ENCODE results near the gene NMNAT2.

DNA sequence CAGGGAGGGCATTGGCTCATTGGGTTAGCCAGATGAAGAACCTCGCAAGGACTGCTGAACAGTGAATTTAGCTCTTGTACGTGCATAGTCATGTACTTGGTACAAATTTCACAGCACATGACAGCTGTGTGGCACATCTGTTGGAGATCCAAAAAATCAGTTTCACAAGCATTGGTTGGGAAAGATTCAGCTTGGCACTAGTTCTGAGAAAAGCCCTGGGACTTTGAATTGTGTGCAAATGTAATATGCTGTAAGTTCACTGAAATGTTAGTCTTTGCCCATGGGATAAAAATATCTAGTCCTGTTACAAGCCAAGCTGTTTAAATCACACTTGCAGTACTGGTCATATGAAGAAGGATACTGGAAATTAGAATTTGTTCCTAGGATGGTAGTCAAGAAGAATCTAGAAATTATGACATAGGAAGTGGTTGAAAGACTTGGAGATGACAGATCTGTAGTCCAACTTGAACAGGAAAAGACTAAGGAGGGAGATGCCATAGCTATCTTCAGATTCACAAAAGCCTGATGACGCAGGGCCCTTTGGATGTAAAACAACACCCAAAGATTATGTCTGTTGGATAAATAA is 212.9 kb downstream of the NMNAT2 start:
- TF ChIP-seq JUN (IDR thresholded peaks at IDR 0.05; ENCODE audit: borderline replicate concordance, insufficient read depth, insufficient read length, low read depth) (no peak), EZH2 (IDR thresholded peaks at IDR 0.05; ENCODE audit: borderline replicate concordance, low read depth, low read length, severe bottlenecking) (no peak), POLR2AphosphoS5 (IDR thresholded peaks at IDR 0.05; ENCODE audit: insufficient read depth, low read depth, low read length) (no peak), POLR2A (IDR thresholded peaks at IDR 0.05; ENCODE audit: low read depth, low read length) (no peak), MYC (IDR thresholded peaks at IDR 0.05; ENCODE audit: low read depth, low read length) (no peak)
- TF ChIP-seq, protein P1, sequence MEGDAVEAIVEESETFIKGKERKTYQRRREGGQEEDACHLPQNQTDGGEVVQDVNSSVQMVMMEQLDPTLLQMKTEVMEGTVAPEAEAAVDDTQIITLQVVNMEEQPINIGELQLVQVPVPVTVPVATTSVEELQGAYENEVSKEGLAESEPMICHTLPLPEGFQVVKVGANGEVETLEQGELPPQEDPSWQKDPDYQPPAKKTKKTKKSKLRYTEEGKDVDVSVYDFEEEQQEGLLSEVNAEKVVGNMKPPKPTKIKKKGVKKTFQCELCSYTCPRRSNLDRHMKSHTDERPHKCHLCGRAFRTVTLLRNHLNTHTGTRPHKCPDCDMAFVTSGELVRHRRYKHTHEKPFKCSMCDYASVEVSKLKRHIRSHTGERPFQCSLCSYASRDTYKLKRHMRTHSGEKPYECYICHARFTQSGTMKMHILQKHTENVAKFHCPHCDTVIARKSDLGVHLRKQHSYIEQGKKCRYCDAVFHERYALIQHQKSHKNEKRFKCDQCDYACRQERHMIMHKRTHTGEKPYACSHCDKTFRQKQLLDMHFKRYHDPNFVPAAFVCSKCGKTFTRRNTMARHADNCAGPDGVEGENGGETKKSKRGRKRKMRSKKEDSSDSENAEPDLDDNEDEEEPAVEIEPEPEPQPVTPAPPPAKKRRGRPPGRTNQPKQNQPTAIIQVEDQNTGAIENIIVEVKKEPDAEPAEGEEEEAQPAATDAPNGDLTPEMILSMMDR (IDR thresholded peaks at IDR 0.05; ENCODE audit: extremely low read depth in 1 of 2, insufficient read depth in 1 of 2, low read depth in 1 of 2, low read length in 2 of 2), result no peak
- TF ChIP-seq, protein P2, sequence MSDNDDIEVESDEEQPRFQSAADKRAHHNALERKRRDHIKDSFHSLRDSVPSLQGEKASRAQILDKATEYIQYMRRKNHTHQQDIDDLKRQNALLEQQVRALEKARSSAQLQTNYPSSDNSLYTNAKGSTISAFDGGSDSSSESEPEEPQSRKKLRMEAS (IDR thresholded peaks at IDR 0.05; ENCODE audit: insufficient read depth, insufficient read length), result no peak
